ENCODE results near the gene LRRC26.

LRRC26 gene

GRCh38 chr9:137166380-137167229 lies 3.2 kb downstream of the LRRC26 start:
- Histone ChIP-seq H3K27ac (no peak overlapping the region), H3K36me3 (no peaks in the 10 kb centered on the region), H3K9me3 (no peaks in the 10 kb centered on the region), H3K4me3 (ENCODE audit: low read depth in 1 of 2, low read length in 1 of 2) (no peak overlapping the region), H3K4me1 (ENCODE audit: control insufficient read depth in 1 of 2, insufficient read depth in 1 of 2, low read depth in 1 of 2, low read length in 1 of 2) (peaks cover 0 to 11% of the 10 kb centered on the region in 2 experiments), H3K27me3 (peaks cover 100% of the 10 kb centered on the region)
- no peak for TF ChIP-seq CTCF (IDR thresholded peaks at IDR 0.05)

GRCh38 chr9:137165250-137165836 lies 4.5 kb downstream of the LRRC26 start:
- no peak overlapping the region for H3K4me3 ChIP-seq (ENCODE audit: low read depth in 1 of 2, low read length in 1 of 2)
- H3K27me3 ChIP-seq: peaks cover 100% of the 10 kb centered on the region
- H3K4me1 ChIP-seq (ENCODE audit: control insufficient read depth in 1 of 2, insufficient read depth in 1 of 2, low read depth in 1 of 2, low read length in 1 of 2): peaks cover 0 to 11% of the 10 kb centered on the region in 2 experiments
- no peaks in the 10 kb centered on the region for H3K9me3 ChIP-seq
- H3K27ac ChIP-seq: no peak overlapping the region
- TF ChIP-seq CTCF (IDR thresholded peaks at IDR 0.05): no peak
- H3K36me3 ChIP-seq: no peaks in the 10 kb centered on the region

GRCh38 chr9:137164370-137165249 lies 5.2 kb downstream of the LRRC26 start:
- Histone ChIP-seq H3K27me3 (peaks cover 100% of the 10 kb centered on the region), H3K4me1 (ENCODE audit: control insufficient read depth in 1 of 2, insufficient read depth in 1 of 2, low read depth in 1 of 2, low read length in 1 of 2) (peaks cover 0 to 11% of the 10 kb centered on the region in 2 experiments), H3K9me3 (no peaks in the 10 kb centered on the region), H3K36me3 (no peaks in the 10 kb centered on the region), H3K27ac (no peak overlapping the region), H3K4me3 (ENCODE audit: low read depth in 1 of 2, low read length in 1 of 2) (no peak overlapping the region)
- TF ChIP-seq CTCF (IDR thresholded peaks at IDR 0.05): no peak

- Histone ChIP-seq H3K4me3 (ENCODE audit: low read depth in 1 of 2, low read length in 1 of 2) (no peak overlapping the region), H3K36me3 (no peaks in the 10 kb centered on the region), H3K4me1 (ENCODE audit: control insufficient read depth in 1 of 2, insufficient read depth in 1 of 2, low read depth in 1 of 2, low read length in 1 of 2) (peaks cover 0 to 7% of the 10 kb centered on the region in 2 experiments), H3K9me3 (no peaks in the 10 kb centered on the region), H3K27me3 (peaks cover 100% of the 10 kb centered on the region), H3K27ac (no peak overlapping the region)
- no peak for TF ChIP-seq CTCF (IDR thresholded peaks at IDR 0.05)
Measured at GRCh38 chr9:137163805-137164204, 6.0 kb downstream of the LRRC26 start.

GRCh38 chr9:137163365-137163715 lies 6.5 kb downstream of the LRRC26 start:
- Histone ChIP-seq H3K4me1 (ENCODE audit: control insufficient read depth in 1 of 2, insufficient read depth in 1 of 2, low read depth in 1 of 2, low read length in 1 of 2) (peaks cover 0 to 7% of the 10 kb centered on the region in 2 experiments), H3K27ac (no peak overlapping the region), H3K9me3 (no peaks in the 10 kb centered on the region), H3K27me3 (peaks cover 100% of the 10 kb centered on the region), H3K36me3 (no peaks in the 10 kb centered on the region), H3K4me3 (ENCODE audit: low read depth in 1 of 2, low read length in 1 of 2) (peak overlapping the region in 1 of 2 experiments; percentile 10)
- no peak for TF ChIP-seq CTCF (IDR thresholded peaks at IDR 0.05)
